Astrocyte (in vitro differentiated cells and primary cell): ENCODE measurements around the gene SRM.

Experiments
- CTCF ChIP-seq: IDR thresholded peaks from 2 replicates; pipeline ENCODE4 v1.5.1; 2011; ENCODE audit warnings: low read depth, mild to moderate bottlenecking, inconsistent platforms, low read length, moderate library complexity; ENCODE audit not compliant: insufficient read depth
- EZH2 ChIP-seq: IDR thresholded peaks from 2 replicates; pipeline ENCODE4 v1.6.1; 2012; ENCODE audit warnings: mild to moderate bottlenecking, low read length, inconsistent platforms; ENCODE audit not compliant: insufficient read depth

- TF ChIP-seq CTCF (no peak), EZH2 (no peak)
Observed at GRCh38 chr1:11080931-11081330, 21.1 kb upstream of the SRM start.
